HepG2 (cell line): ENCODE data around the gene SAPCD2. TPM values are rescaled to one million over a fixed set of nuclear protein-coding genes. Genes with fewer than 3 reads are reported as not detected.

Source experiments
- HMG20B ChIP-seq: conservative IDR thresholded peaks from 2 replicates; pipeline ENCODE4 v1.6.1; 2016; ENCODE audit warnings: missing genetic modification reagents, missing compliant biosample characterization
- NFE2 ChIP-seq: sonication (generic); formaldehyde crosslinking; IDR thresholded peaks from 2 replicates; pipeline ENCODE4 v1.4.0; 2020; ENCODE audit warnings: missing genetic modification reagents
- ZNF263 ChIP-seq: sonication (generic); formaldehyde crosslinking; IDR thresholded peaks from 2 replicates; pipeline ENCODE4 v1.4.0; 2020; ENCODE audit warnings: missing genetic modification reagents
- ZNF274 ChIP-seq: sonication (generic); formaldehyde crosslinking; IDR thresholded peaks from 2 replicates; pipeline ENCODE4 v1.5.1; 2020; ENCODE audit warnings: mild to moderate bottlenecking, missing genetic modification reagents
- polyA plus RNA-seq, 8 experiments: library from polyadenylated mRNA; depleted of rRNA in 3 of 8; stranded (reverse) in 7 of 8; unstranded in 1 of 8; fragments of >200 nt; fragmentation: Illumina TruSeq in 4 of 8; extraction: Trizol in 4 of 8; gene quantifications; 2 replicates each; pipeline versions ENCODE4 v1.2.1 to v1.2.3, GENCODE V29; 2011 to 2016; ENCODE audit warnings: low read depth in 4 of 8, missing spikeins in 1 of 8, mixed read lengths in 1 of 8; ENCODE audit not compliant: insufficient read depth in 1 of 8
- total RNA-seq, 5 experiments: library from RNA; depleted of rRNA; stranded (reverse); fragments of >200 nt; fragmentation: Illumina TruSeq; extraction: Trizol; gene quantifications; 2 replicates each; pipeline ENCODE4 v1.2.3, GENCODE V29; 2016; ENCODE audit warnings: low read depth in 1 of 5
- TF ChIP-seq, protein P1 (sequence below): sonication (generic); formaldehyde crosslinking; IDR thresholded peaks from 2 replicates; pipeline ENCODE4 v1.4.0; 2020; ENCODE audit warnings: missing genetic modification reagents
- TF ChIP-seq, protein P2 (sequence below): sonication (generic); formaldehyde crosslinking; IDR thresholded peaks from 2 replicates; pipeline ENCODE4; 2020; ENCODE audit warnings: missing genetic modification reagents, mild to moderate bottlenecking, borderline replicate concordance
- TF ChIP-seq, protein P3 (sequence below): sonication (generic); formaldehyde crosslinking; IDR thresholded peaks from 2 replicates; pipeline ENCODE4 v1.5.0; 2020; ENCODE audit warnings: mild to moderate bottlenecking, missing genetic modification reagents, moderate library complexity
- TF ChIP-seq, protein P4 (sequence below): sonication (generic); formaldehyde crosslinking; IDR thresholded peaks from 2 replicates; pipeline ENCODE4 v1.5.0; 2020; ENCODE audit warnings: mild to moderate bottlenecking, missing genetic modification reagents, borderline replicate concordance

SAPCD2 gene
- total and polyA plus RNA-seq, 2 of the 13 experiments (the other 11 are each of a cell fraction or from before 2014, with no cell fraction given): 21.9 to 42.8 TPM

DNA sequence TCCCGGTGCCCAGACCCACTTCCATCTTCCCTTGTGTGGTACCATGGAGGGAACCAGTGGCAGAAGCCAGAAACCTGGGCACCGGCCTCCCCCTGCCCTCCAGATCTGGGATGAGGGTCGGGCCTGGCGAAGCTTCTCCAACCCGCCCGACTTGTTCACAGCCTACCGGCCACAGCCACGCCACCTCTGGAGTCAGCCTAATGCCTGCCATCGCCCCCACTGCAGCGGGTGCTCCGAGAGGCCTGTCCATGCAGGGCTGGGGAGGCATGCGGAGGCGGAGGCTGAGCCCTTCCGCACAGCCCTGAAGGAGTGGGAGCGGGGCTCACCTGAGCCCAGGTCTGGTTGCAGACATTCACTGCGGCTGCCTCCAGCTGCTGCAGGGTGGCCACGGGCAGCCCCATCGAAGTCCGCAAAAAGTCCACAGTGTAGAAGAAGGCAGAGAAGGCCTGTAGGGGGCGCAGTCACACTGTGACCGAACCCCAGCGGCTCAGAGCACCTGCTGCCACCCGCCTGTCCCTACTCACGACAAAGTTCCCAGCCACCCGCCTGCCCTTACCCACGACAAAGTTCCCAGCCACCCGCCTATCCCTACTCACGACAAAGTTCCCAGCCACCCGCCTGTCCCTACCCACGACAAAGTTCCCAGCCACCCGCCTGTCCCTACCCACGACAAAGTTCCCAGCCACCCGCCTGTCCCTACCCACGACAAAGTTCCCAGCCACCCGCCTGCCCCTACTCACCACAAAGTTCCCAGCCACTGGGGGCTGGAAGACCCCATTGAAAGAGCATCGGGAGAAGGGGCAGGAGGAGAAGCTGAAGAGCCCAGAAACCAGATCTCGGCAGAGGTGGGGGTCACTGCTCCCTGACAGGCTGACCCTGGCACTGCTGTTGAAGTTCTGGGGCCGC is 20.6 kb downstream of the SAPCD2 start (continued):
- TF ChIP-seq, protein P1, sequence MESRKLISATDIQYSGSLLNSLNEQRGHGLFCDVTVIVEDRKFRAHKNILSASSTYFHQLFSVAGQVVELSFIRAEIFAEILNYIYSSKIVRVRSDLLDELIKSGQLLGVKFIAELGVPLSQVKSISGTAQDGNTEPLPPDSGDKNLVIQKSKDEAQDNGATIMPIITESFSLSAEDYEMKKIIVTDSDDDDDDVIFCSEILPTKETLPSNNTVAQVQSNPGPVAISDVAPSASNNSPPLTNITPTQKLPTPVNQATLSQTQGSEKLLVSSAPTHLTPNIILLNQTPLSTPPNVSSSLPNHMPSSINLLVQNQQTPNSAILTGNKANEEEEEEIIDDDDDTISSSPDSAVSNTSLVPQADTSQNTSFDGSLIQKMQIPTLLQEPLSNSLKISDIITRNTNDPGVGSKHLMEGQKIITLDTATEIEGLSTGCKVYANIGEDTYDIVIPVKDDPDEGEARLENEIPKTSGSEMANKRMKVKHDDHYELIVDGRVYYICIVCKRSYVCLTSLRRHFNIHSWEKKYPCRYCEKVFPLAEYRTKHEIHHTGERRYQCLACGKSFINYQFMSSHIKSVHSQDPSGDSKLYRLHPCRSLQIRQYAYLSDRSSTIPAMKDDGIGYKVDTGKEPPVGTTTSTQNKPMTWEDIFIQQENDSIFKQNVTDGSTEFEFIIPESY (CRISPR knock-in tag): peak; percentile 92
- TF ChIP-seq HMG20B (CRISPR knock-in tag) (no peak), ZNF263 (CRISPR knock-in tag) (no peak), NFE2 (CRISPR knock-in tag) (no peak), ZNF274 (CRISPR knock-in tag) (0 out of 2 replicates have a peak, but pooled peaks have one; percentile 27)
- TF ChIP-seq, protein P2, sequence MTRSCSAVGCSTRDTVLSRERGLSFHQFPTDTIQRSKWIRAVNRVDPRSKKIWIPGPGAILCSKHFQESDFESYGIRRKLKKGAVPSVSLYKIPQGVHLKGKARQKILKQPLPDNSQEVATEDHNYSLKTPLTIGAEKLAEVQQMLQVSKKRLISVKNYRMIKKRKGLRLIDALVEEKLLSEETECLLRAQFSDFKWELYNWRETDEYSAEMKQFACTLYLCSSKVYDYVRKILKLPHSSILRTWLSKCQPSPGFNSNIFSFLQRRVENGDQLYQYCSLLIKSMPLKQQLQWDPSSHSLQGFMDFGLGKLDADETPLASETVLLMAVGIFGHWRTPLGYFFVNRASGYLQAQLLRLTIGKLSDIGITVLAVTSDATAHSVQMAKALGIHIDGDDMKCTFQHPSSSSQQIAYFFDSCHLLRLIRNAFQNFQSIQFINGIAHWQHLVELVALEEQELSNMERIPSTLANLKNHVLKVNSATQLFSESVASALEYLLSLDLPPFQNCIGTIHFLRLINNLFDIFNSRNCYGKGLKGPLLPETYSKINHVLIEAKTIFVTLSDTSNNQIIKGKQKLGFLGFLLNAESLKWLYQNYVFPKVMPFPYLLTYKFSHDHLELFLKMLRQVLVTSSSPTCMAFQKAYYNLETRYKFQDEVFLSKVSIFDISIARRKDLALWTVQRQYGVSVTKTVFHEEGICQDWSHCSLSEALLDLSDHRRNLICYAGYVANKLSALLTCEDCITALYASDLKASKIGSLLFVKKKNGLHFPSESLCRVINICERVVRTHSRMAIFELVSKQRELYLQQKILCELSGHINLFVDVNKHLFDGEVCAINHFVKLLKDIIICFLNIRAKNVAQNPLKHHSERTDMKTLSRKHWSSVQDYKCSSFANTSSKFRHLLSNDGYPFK (CRISPR knock-in tag): no peak
- TF ChIP-seq, protein P3, sequence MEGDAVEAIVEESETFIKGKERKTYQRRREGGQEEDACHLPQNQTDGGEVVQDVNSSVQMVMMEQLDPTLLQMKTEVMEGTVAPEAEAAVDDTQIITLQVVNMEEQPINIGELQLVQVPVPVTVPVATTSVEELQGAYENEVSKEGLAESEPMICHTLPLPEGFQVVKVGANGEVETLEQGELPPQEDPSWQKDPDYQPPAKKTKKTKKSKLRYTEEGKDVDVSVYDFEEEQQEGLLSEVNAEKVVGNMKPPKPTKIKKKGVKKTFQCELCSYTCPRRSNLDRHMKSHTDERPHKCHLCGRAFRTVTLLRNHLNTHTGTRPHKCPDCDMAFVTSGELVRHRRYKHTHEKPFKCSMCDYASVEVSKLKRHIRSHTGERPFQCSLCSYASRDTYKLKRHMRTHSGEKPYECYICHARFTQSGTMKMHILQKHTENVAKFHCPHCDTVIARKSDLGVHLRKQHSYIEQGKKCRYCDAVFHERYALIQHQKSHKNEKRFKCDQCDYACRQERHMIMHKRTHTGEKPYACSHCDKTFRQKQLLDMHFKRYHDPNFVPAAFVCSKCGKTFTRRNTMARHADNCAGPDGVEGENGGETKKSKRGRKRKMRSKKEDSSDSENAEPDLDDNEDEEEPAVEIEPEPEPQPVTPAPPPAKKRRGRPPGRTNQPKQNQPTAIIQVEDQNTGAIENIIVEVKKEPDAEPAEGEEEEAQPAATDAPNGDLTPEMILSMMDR (CRISPR knock-in tag): peak; percentile 81
- TF ChIP-seq, protein P4, sequence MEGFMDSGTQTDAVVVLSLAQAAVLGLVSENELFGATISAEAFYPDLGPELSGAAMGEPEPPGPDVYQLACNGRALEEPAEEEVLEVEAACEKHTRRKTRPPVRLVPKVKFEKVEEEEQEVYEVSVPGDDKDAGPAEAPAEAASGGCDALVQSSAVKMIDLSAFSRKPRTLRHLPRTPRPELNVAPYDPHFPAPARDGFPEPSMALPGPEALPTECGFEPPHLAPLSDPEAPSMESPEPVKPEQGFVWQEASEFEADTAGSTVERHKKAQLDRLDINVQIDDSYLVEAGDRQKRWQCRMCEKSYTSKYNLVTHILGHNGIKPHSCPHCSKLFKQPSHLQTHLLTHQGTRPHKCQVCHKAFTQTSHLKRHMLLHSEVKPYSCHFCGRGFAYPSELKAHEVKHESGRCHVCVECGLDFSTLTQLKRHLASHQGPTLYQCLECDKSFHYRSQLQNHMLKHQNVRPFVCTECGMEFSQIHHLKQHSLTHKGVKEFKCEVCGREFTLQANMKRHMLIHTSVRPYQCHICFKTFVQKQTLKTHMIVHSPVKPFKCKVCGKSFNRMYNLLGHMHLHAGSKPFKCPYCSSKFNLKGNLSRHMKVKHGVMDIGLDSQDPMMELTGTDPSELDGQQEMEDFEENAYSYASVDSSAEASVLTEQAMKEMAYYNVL: no peak
